WI38 (cell line): ENCODE measurements around the gene CRLF2.
"Not testable (repeated sequence)": the region's sequence is repeated elsewhere in the genome, so short reads cannot be mapped to it uniquely, and the experiment has no call there.

Experiments used
- H3K4me3 ChIP-seq: 2 replicates; pipeline ENCODE4 v1.5.1; 2011; ENCODE audit warnings: low read depth, mild to moderate bottlenecking, control low read depth, low read length
- CTCF ChIP-seq: IDR thresholded peaks from 2 replicates; pipeline ENCODE4 v1.5.1; 2012; ENCODE audit warnings: low read depth, mild to moderate bottlenecking, control low read depth, low read length

The CRLF2 gene

GRCh38 chrX:1182211-1182610, 30.2 kb downstream of the CRLF2 start:
- H3K4me3 ChIP-seq, result no peak overlapping the region
- no peak for TF ChIP-seq CTCF

- H3K4me3 ChIP-seq, result not testable (repeated sequence)
Observed at GRCh38 chrX:1181661-1182060, 30.8 kb downstream of the CRLF2 start.

GRCh38 chrX:1181170-1181569, 31.3 kb downstream of the CRLF2 start:
- TF ChIP-seq CTCF, result no peak
- no peak overlapping the region for H3K4me3 ChIP-seq

- no peak for TF ChIP-seq CTCF
- no peak overlapping the region for H3K4me3 ChIP-seq
Observed at GRCh38 chrX:1178580-1179057, 33.8 kb downstream of the CRLF2 start.

- H3K4me3 ChIP-seq, result not testable (repeated sequence)
Observed at GRCh38 chrX:1176531-1177320, 35.7 kb downstream of the CRLF2 start.

- not testable (repeated sequence) for H3K4me3 ChIP-seq
Observed at GRCh38 chrX:1174609-1175545, 37.6 kb downstream of the CRLF2 start.

GRCh38 chrX:1173435-1173834, 39.0 kb downstream of the CRLF2 start:
- H3K4me3 ChIP-seq, result not testable (repeated sequence)

GRCh38 chrX:1172496-1172895, 40.0 kb downstream of the CRLF2 start:
- no peak for TF ChIP-seq CTCF
- H3K4me3 ChIP-seq, result no peak overlapping the region

- not testable (repeated sequence) for H3K4me3 ChIP-seq
Observed at GRCh38 chrX:1171915-1172314, 40.5 kb downstream of the CRLF2 start.

GRCh38 chrX:1170243-1170642, 42.2 kb downstream of the CRLF2 start:
- TF ChIP-seq CTCF, result no peak

More at GRCh38 chrX:1170243-1170642, 42.2 kb downstream of the CRLF2 start:
- no peak overlapping the region for H3K4me3 ChIP-seq
